NCI-H526 treated with DMSO at 0.1 percent for 48 hours (cell line): ENCODE data around the gene COX4I2.
"Not testable (repeated sequence)": the region's sequence is repeated elsewhere in the genome, so short reads cannot be mapped to it uniquely, and the experiment has no call there.

Experiments used
- DNase-seq: peaks from one replicate; lab custom pipeline; 2025; lab: John Stamatoyannopoulos, UW

Gene COX4I2

DNA sequence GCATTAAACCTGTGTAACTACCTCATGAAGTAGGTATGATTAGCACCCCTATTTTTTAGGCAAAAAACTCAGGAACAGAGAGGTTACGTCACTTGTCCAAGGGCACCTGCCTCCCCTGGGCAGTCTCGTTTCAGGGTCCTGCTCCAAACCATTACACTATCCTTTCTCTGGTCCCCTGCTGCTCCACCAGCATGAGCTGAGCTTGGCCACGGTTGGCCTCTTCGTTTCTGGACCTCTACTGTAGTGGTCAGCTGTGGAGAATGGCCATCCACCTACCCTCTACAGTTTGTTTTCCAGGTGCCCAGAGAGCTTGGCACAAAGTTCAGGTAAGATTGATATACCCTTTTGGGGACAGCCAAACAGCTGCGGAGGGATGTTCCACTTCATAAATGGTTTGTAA is 16.8 kb downstream of the COX4I2 start:
- DNase-seq, result no peak

DNA sequence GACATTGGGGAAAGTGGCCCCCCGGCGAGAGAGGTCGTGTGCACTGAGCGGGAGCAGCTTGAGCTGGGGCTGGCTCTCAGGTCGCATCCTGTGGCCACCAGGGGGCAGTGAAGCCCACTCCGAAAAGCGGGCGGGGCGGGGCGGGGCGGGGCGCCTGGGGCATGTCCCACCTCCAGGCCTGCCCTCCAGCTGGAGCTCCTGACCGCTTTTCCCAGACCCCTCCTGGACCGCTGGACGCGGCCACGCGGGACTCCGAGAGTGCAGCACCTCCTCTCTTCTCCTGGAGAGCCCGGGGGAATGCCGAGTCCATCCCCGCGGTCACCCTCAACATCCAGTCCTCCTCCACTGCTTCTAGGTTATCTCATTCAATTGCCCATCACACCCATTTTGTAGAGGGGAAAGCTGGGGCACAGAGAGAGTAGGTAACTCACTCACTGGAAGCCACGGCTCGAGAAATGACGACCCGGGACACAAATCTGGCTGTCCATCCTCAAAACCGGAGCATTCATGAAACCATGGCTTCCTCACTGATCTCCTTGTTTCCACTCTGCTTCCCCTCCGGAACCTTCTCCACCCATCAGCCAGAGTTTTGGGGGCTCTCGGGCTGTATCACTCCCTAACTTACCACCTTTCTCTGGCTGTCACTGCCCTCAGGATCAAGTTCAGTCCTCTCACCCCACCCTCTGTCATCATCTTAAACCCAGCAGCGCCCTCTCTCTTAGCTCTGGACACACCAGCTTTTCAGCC is 24.1 kb downstream of the COX4I2 start:
- peak; percentile 30 for DNase-seq

DNA sequence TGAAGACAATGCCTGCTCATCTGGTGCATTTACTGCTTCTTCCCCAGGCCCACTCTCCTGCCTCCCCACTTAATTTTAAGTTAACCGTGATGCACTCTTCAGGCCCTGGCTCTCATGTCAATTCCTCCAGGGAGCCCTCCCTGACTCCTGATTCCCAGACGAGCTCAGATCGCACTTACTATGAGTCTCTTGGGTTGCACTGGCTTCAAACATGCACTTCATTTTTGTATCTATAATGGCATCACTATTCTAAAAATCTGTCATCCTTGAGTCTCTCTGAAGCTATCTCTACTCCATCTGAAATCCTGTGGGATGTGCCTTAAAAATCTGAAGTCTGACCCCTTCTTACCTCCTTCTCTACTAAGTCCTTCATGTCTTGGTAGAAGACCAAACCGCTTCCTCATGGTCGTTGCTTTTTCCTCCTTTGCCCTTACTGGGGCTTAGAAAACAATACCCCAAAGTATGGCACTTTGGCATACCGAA is 24.7 kb downstream of the COX4I2 start:
- no peak for DNase-seq

DNA sequence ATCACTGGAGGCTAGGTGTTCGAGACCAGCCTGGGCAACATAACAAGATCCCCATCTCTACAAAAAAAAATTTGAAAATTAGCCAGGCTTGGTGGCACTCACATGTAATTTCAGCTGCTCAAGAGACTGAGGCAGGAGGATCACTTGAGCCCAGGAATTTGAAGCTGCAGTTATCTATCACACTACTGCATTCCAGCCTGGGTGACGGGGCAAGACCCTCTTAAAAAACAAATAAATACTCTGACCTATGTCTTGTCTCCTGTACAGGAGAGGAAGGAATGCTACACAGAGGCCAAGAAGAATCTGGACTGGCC is 25.8 kb downstream of the COX4I2 start:
- DNase-seq, result no peak

DNA sequence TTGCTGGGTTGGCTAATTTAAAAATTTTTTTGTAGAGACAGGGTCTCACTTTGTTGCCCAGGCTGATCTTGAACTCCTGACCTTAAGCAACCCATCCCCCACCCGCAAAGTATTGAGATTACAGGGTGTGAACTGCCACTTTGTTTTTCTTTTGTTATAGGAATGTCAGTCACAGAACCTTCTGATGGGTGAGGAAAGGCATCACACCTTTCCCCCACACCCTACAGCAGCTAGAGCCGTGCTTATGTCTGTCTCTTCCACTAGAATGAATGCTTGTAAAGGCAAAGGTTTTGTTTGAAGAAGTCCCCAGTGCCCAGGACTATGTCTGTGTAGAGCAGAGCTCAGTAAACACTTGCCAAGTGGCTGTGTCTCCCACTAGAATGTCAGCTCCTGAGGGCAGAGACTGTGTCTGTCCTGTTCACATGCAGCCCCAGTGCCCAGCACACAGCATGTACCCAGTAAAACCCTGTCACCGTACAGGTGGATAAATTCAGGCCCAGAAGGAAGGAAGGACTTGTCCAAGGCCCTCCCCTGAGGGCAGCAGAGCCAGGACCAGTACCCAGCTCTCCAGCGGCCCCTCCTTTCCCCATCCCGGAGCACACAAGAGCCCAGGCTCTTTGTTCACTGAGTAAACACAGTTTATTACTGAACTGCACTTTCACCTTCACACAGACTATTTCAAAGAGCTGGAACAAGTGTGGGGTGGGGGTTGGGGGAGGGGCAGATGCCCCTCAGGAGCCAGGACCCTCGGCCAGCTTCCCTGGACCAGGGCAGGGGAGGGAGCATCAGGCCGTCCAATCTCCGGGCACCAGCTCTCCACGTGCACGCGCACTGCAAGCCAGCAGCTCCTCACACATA is 26.4 kb downstream of the COX4I2 start:
- no peak for DNase-seq

DNA sequence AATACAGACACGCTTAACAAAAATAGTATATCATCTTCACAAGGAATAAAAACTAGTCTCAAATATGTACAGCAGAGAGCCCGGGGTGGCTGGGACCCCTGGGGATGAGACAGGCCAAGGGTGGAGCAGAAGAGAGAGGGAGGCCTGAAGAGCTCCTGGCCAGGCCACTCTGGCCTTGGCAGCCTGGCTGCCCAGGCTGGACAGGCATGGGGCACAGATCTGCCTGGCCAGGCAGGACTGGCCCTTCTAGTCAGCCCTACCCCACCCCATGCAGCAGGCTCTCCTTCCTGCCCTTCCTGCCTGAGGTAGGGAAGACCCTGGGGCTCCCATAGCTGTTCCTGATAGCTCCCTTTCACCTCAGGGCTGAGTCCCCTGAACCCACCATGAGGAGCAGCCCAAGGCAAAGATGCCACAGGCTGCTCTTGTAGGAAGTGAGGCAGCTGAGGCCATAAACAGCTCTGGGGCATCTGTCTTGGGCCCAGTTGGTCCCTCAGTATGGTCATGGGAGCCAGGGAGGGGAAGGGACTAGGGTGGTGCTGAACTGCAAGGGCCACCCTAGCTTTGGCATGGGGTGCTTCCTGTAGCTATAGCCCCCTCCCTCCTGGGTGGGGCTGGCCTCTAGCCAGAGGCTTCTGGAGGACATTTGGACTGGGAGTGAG is 27.1 kb downstream of the COX4I2 start:
- DNase-seq, result no peak

DNA sequence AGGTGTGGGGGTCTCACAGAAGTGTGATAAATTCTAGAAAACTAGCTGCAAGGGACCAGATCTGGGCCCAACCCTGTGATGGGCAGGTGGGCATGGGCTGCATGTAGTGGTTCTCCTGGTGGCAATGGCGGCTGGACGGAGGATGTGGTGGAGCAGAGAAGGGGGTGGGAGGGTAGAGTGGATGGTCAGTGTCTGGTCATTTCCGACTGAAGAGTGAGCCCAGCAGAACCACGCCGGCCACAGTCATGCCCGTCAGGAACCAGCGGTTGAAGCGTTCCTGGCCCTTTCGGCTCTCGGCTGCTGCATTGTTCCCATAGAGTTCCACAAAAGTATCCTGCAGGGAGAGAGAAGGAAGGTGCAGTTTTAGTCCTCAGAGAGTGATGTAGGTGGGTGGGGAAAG is 28.0 kb downstream of the COX4I2 start:
- DNase-seq, result no peak

DNA sequence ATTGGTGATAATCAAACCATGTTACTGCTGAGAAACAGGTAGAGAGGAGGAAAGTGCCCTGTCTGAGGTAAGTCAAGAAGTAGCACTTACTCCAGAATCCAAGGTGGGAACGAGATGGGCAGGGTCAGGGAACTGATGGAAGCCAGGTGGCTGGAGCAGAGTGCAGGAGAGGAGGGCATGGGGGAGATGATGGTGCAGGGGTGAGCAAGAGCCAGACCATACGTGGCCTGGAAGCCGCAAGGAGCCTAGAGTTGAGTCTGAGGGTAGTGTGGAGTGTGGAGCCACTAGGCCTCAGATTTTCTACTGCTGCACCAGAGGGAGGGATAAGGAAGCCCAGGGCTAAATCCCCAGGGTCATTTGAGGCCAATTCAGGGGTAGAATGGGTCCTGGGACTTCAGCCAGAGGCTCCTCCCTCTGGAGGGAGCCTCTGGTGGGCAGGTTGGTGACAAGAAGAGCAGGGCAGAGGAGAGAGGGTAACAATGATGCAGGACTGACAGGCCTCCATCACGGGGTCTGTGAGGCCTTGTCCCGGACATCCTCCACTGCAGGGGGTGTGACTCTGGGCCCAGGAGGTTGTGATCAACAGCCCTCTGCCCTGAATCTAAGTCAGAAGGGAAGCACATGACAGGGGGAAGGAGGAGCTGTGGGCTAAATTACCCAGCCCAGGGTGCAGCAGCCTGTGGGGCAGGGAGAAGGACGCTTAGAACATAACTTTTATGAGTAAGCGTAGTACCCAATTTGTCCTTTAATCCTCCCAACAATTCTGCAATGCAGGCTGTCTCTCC is 28.7 kb downstream of the COX4I2 start:
- DNase-seq, result no peak

DNA sequence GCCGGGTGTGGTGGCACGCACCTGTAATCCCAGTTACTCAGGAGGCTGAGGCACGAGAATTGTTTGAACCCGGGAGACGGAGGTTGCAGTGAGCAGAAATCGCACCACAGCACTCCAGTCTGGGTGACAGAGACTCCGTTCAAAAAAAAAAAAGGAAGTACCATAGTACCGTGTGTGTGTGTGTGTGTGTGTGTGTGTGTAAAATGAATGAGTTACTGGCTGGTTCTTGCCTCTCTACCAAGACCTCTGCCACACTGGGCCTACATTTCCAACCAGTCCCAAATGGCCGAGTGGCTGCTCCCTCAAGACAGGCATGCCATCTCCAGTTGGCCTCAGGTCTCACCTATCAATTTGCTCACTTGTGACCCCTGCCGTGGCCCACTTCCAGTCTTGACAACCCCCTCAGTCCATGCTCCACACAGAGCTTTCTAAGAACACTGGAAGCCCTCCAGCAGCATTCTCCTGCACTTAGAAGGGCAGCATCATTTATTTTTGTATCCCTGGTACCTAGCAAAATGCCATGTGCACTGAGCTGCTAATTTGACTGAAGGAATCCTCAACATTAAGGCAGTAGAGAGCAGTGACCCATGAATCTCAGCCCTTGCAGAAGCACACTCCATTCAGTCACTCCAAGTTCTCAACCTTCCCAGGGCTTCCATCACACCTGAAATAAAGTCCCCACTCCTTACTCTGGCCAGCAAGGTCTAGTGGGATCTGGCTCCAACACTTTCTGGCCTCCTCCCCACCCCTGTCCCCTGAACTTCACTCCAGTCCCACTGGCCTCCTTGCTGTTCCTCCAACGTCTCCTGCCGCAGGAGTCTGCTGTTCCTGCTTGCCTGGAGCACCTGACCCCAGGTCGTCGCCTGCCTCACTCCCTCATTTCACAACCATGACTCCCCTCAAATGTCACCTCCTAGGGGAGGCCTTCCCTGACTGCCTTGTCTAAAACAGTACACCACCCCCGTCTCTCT is 29.9 kb downstream of the COX4I2 start:
- DNase-seq, result no peak

DNA sequence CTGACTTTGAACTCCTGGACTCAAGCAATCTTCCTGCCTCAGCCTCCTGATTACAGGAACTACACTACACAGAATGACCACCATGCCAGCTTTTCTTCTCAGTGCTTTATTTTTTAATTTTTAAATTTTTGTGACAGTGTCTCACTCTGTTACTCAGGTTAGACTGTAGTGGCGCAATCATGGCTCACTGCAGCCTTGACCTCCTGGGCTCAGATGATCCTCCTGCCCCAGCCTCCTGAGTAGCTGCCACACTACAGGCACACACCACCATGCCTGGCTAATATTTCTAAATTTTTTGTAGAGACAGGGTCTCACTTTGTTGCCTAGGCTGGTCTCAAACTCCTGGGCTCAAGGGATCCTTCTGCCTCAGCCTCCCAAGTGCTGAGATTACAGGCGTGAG is 31.2 kb downstream of the COX4I2 start:
- not testable (repeated sequence) for DNase-seq

DNA sequence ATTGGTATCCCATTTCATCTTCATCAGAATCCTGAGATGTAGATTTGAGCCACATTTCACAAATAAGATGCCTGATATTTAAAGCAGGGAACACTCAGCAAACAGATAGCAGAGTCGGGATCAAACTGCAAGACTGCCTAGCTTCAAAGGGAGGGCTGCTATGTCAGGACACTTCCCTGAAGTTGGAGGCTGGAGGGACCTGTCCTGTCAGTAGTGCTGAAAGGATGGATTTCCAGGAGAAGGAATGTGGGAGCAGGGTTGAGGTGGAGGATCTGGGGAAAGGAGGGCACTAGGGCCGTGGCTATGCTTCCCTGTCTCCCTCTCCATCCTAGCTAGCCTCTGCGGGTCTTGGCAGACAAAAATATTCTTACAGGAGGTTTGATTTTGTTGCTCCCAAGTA is 32.2 kb downstream of the COX4I2 start:
- DNase-seq, result no peak

DNA sequence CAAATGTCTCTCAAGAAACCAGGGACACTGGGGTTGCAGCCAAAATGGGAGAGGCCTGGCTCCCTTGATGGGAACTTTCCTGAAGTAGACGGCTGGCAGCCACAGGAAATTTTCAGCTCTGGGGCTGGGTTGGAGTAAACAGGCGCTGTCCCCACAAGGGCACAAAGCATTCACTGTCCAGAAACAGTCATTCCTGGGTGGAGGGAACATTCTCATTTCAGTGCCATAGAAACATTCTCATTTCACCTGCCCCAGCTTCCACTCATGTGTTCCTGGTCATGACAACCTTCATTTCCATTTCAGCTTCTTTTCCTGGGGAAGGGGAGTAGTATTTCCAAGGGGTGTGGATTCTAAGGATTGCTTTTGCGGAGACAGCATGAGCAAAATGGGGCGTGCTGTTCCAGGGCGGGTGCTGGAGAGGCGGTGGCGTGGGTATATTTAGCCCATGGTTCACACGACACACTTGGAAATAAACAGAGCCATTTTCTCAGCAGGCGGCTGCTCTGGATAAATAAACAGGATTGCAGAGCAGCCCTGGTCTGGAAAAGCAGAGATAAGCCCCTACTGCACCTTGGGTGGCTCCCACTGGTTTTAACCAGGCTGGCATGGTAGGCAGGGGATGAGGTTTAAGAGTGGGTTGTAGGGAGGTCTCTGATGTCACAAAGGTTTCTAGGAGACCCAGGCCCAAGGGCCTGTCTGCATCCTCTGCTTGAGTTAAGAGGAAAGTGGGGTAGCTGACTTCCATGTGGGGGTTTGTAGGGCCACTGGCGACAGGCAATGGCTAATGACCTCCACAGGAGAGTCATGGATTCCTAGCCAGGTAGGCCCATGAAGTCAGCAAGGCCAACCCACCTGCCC is 32.9 kb downstream of the COX4I2 start:
- DNase-seq, result no peak

DNA sequence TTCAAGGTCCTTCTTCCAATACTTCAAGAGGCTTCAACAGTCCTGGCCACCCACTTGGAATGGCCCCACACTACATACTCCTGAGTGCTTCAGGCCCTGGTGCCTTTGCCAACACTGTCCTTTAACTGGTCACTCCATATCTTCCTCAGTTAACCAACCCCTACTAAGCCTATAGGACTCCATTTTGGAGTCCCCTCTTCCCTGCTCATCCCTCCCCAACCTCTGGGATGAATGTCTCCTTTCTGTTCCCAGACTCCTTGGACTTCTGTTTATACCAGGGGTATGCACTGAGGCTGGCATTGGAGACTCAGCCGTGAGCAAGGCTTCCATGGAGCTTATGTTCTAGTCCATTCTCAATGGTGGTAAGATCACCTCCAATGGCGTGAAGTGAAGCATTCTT is 33.6 kb downstream of the COX4I2 start:
- DNase-seq, result no peak

DNA sequence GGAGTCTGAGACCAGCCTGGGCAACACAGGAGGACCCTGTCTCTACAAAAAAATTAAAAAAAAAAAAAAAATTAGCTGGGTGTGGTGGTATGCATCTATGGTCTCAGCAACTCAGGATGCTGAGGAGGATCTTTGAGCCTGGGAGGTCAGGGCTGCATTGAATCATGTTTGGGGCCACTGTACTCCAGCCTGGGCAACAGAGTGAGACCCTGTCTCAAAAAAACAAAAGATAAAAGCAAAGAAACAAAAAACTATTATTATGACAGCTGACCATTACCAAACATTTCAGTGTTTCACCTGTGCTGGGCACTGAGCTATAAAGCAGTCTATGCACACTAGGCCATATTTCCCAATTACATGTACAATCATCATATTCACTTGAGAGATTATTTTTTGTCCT is 35.7 kb downstream of the COX4I2 start:
- no peak for DNase-seq

DNA sequence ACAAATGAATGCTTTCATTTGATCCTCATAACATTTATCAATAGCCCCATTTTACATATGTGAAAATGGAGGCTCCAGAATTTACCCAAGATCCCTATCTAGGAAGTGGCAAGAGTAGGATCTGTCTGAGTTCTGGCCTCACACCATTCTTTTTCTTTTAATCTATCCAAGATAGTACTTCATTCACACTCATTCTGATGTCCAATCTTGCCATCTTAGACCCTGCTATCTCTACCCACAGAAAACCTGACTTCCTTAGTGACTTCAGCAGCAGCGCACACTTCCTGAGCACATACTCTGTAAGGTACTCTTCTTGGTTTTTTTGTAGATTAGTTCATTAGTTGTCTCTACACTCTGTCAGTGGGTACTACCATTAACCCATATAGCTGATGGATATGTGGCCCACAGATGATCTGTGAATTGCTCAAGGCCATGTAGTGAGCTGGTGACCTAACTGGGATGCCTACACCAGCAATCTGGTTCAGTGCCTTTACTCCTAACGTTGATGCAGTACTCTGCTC is 36.3 kb downstream of the COX4I2 start:
- DNase-seq, result no peak

DNA sequence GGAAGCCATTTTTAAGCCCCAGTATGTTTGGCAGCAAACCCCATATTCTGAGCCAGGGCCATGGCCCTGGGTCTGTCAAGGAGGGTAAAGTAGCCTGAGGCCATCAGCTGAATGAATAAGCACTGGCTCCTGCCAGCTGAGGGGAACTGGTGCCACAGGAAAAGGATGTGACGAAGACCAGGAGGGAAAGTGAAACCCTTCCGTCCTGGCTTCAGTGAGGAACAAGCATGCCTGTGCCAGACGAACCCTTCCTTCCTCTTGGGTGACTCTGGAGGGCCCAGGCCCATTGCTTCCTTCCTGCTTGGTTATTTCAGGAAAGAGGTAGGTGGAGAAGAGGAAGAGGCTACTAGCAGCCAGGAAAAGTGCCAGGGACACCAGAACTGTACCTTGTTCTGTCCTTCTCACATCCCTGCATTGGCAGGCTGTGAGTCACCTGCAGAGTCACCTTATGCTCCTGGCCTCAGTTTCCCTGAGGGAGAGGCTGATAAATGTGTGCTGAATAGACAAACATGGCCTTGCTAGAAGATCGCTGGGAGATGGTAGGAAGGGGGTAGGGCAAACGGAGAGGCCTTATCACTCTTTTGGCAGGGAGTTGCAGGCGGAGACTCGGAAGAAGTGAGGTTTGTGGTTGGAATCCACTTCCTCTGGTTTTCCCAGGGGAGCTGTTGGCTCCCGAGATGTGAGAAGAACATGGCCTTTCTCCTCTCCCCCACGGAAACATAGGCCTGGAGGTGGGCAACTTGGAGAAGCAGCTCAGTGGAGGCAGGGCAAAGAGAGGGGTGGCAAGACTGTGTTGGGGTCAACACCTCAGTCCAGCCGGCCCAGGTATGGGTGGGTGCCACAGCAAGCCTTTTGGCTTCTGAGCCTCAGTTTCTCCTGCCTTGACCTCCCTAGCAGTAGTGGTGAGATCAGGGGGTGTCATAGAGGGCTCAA is 37.4 kb downstream of the COX4I2 start:
- no peak for DNase-seq

DNA sequence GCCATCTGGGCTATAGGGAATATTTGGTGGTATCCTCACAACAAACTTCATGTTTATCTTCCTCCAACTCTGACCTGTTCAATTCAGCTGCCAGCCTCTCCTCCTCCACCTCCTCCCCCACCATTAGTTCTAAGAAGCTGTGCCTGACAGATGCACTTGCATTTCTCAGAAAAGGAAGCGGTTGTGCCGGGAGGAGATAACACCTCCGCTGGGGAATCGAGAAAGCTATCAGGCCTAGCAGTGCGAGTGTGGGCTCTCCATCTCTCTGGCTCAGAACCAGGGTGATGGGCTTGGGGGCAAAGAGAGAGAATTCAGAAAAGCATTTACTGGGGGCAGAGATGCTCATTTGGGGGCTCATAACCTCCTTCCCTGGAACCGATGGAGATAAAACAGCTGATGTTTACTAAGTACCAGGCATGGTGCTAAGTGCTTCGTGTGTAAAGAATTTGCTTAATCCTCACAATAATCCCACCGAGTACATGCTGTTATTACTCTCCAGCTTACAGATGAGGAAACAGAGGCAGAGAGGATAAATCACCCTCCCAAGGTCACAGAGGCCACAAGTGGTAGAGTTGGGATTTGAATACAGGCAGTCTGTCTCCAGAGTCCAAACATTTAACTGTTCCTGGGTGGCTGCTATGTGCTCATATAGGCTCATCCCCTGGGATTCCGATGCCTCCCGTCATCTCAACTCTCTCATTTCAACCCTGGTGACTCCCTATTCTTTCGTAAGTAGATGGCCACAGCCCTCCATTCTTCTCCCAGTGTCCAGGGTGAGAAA is 38.3 kb downstream of the COX4I2 start:
- no peak for DNase-seq

DNA sequence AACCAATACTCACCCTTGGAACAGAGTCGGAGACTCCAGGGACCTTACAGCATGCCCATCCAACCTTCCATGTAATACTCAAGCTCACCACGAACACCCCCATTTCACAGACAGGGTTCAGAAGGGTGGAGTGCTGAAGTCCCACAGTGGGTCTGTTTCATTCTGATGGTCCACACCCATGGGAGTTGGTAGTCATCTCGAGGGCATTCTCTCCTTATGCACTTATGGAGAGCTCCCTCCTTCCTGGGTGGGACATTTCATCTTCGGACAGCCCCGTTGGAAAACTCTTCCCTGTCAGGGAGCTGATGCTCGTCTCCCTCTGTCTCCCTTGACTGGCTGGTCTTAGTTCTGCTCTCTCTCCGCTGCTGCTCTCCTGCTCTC is 38.9 kb downstream of the COX4I2 start:
- no peak for DNase-seq
